HepG2 (cell line): Measurements from ENCODE around the gene EIF4EBP3. TPM values are rescaled to one million over a fixed set of nuclear protein-coding genes. Genes with fewer than 3 reads are reported as not detected.

Experiments
- ATAC-seq: fragments of 200-7000 bp; cut with Tn5 transposase; 3 replicates; pipeline ENCODE4 v1.9.1; 2020; ENCODE audit warnings: mild to moderate bottlenecking, moderate library complexity
- BruUV-seq: library from RNA; stranded (reverse); fragments of 400-500 nt; replicated peaks from 2 replicates; lab custom pipeline; 2021; lab: Mats Ljungman, UMichigan
- CTCF ChIA-PET: fragments of 300-600 bp; formaldehyde crosslinking; extraction: SDS; loops from one replicate; lab custom pipeline; 2021; ENCODE audit warnings: low total read pairs, inconsistent platforms, low intra/inter-chr PET ratio; lab: Yijun Ruan, JAX
- POLR2A ChIA-PET: fragments of 350-600 bp; sonication (Branson Sonifier 250); formaldehyde crosslinking; loops from one replicate; lab custom pipeline; 2020; ENCODE audit warnings: antibody characterized with exemption, inconsistent platforms; lab: Yijun Ruan, JAX
- DNase-seq: peaks from one replicate; pipeline ENCODE4 v3.0.0-alpha.2; 2015; ENCODE audit warnings: low spot score
- FAIRE-seq: peaks from 3 replicates; lab custom pipeline; 2011; peaks lifted over from hg19 to GRCh38; lab: Jason Lieb, UNC
- H2AFZ ChIP-seq: one replicate; pipeline ENCODE4 v1.6.1; 2011; ENCODE audit warnings: low read length, inconsistent platforms
- H3K27ac ChIP-seq: fragments of 300-600 bp; 3 replicates; pipeline ENCODE4 v1.8.0; 2011; ENCODE audit warnings: mixed run types, mild to moderate bottlenecking, mixed read lengths, low read length, inconsistent platforms; ENCODE audit not compliant: insufficient read depth; ENCODE audit errors: extremely low read length
- H3K27me3 ChIP-seq, 2 experiments: fragments of 200-600 bp in 1 of 2; 2 replicates in 1 of 2; 3 replicates in 1 of 2; pipeline versions ENCODE4 v1.6.0 to v1.8.0; 2011; ENCODE audit warnings: low read length in 2 of 2, mild to moderate bottlenecking in 2 of 2, moderate library complexity in 2 of 2, inconsistent platforms in 1 of 2; ENCODE audit not compliant: insufficient read depth in 2 of 2, control insufficient read depth in 1 of 2
- H3K36me3 ChIP-seq, 2 experiments: fragments of 200-600 bp in 1 of 2; replicated peaks in 1 of 2; 2 replicates in 1 of 2; 3 replicates in 1 of 2; pipeline versions ENCODE4 v1.5.1 to v1.8.0; 2011; ENCODE audit warnings: low read length in 2 of 2, inconsistent platforms in 1 of 2; ENCODE audit not compliant: insufficient read depth in 2 of 2, control insufficient read depth in 1 of 2
- H3K4me1 ChIP-seq: 2 replicates; pipeline ENCODE4 v1.5.1; 2012; ENCODE audit warnings: low read length, inconsistent platforms; ENCODE audit not compliant: insufficient read depth
- H3K4me2 ChIP-seq: 2 replicates; pipeline ENCODE4 v1.6.0; 2011; ENCODE audit warnings: low read depth, low read length, inconsistent platforms
- H3K4me3 ChIP-seq, 3 experiments: fragments of 200-600 bp in 1 of 3; sonication (generic), shearing (Covaris generic) in 1 of 3; replicated peaks in 1 of 3; 2 replicates each; pipeline ENCODE4 v1.5.1; 2011 to 2016; ENCODE audit warnings: low read length in 3 of 3, inconsistent platforms in 2 of 3, low read depth in 2 of 3, mild to moderate bottlenecking in 2 of 3, control low read depth in 1 of 3, mixed read lengths in 1 of 3; ENCODE audit not compliant: insufficient read depth in 1 of 3
- H3K79me2 ChIP-seq: one replicate; pipeline ENCODE4 v1.6.1; 2011; ENCODE audit warnings: low read length, inconsistent platforms; ENCODE audit not compliant: insufficient read depth
- H3K9ac ChIP-seq: 2 replicates; pipeline ENCODE4 v1.6.0; 2011; ENCODE audit warnings: mild to moderate bottlenecking, low read depth, low read length, inconsistent platforms; ENCODE audit not compliant: insufficient read depth
- H3K9me3 ChIP-seq: 2 replicates; pipeline ENCODE4 v1.5.1; 2012; ENCODE audit warnings: mild to moderate bottlenecking, low read length
- H4K20me1 ChIP-seq: 2 replicates; pipeline ENCODE4 v1.6.0; 2011; ENCODE audit warnings: inconsistent platforms, mild to moderate bottlenecking, low read length, moderate library complexity; ENCODE audit not compliant: insufficient read depth
- ARNTL ChIP-seq: sonication (generic); formaldehyde crosslinking; IDR thresholded peaks from 2 replicates; pipeline ENCODE4 v1.4.0; 2020; ENCODE audit warnings: mild to moderate bottlenecking, missing genetic modification reagents
- ELK4 ChIP-seq: sonication (generic); formaldehyde crosslinking; IDR thresholded peaks from 2 replicates; pipeline ENCODE4 v1.9.0; 2021; ENCODE audit warnings: missing genetic modification reagents, borderline replicate concordance
- HHEX ChIP-seq: IDR thresholded peaks from 2 replicates; pipeline ENCODE4 v1.6.1; 2016; ENCODE audit warnings: control low read depth
- HNRNPK ChIP-seq: fragments of 200-400 bp; formaldehyde crosslinking; IDR thresholded peaks from 2 replicates; pipeline ENCODE4 v1.6.1; 2018; ENCODE audit warnings: low read length, low read depth, moderate library complexity, mild to moderate bottlenecking; ENCODE audit not compliant: poor library complexity, severe bottlenecking
- IKZF5 ChIP-seq: IDR thresholded peaks from 2 replicates; pipeline ENCODE4 v1.6.1; 2018; ENCODE audit warnings: missing genetic modification reagents, mild to moderate bottlenecking, missing compliant biosample characterization
- IRF2 ChIP-seq: IDR thresholded peaks from 2 replicates; pipeline ENCODE4 v1.6.1; 2018; ENCODE audit warnings: missing genetic modification reagents, missing compliant biosample characterization
- KDM2A ChIP-seq: sonication (generic); formaldehyde crosslinking; IDR thresholded peaks from 2 replicates; pipeline ENCODE4 v1.4.0; 2020; ENCODE audit warnings: low read depth, missing genetic modification reagents, borderline replicate concordance
- KDM6A ChIP-seq: IDR thresholded peaks from 2 replicates; pipeline ENCODE4 v1.6.1; 2016; ENCODE audit warnings: low read depth
- NKX3-1 ChIP-seq: sonication (generic); formaldehyde crosslinking; IDR thresholded peaks from 2 replicates; pipeline ENCODE4 v1.5.0; 2020; ENCODE audit warnings: missing genetic modification reagents
- PAWR ChIP-seq: sonication (generic); formaldehyde crosslinking; IDR thresholded peaks from 2 replicates; pipeline ENCODE4 v1.4.0; 2020; ENCODE audit warnings: missing genetic modification reagents, mild to moderate bottlenecking, borderline replicate concordance
- PTBP1 ChIP-seq: fragments of 200-400 bp; formaldehyde crosslinking; IDR thresholded peaks from 2 replicates; pipeline ENCODE4 v1.6.1; 2018; ENCODE audit warnings: low read length, low read depth; ENCODE audit not compliant: poor library complexity, severe bottlenecking
- REL ChIP-seq: sonication (generic); formaldehyde crosslinking; conservative IDR thresholded peaks from 2 replicates; pipeline ENCODE4 v1.8.0; 2022; ENCODE audit warnings: mild to moderate bottlenecking, missing genetic modification reagents, moderate library complexity
- TFE3 ChIP-seq: IDR thresholded peaks from 2 replicates; pipeline ENCODE4 v1.6.1; 2016
- ZEB1 ChIP-seq: IDR thresholded peaks from 2 replicates; pipeline ENCODE4 v1.6.1; 2012; ENCODE audit warnings: mild to moderate bottlenecking, low read depth, inconsistent platforms; ENCODE audit not compliant: insufficient replicate concordance
- ZMAT3 ChIP-seq: sonication (generic); formaldehyde crosslinking; conservative IDR thresholded peaks from 2 replicates; pipeline ENCODE4 v1.7.0; 2021; ENCODE audit warnings: missing genetic modification reagents
- ZNF333 ChIP-seq: sonication (generic); formaldehyde crosslinking; IDR thresholded peaks from 2 replicates; pipeline ENCODE4 v1.4.0; 2020; ENCODE audit warnings: mild to moderate bottlenecking, missing genetic modification reagents, borderline replicate concordance
- ZNF350 ChIP-seq: sonication (generic); formaldehyde crosslinking; IDR thresholded peaks from 2 replicates; pipeline ENCODE4 v1.4.0; 2020; ENCODE audit warnings: mild to moderate bottlenecking, low read depth, missing genetic modification reagents, borderline replicate concordance
- ZNF792 ChIP-seq: IDR thresholded peaks from 2 replicates; pipeline ENCODE4 v1.6.1; 2016
- ZXDC ChIP-seq: sonication (generic); formaldehyde crosslinking; IDR thresholded peaks from 2 replicates; pipeline ENCODE4 v1.5.0; 2020; ENCODE audit warnings: mild to moderate bottlenecking, missing genetic modification reagents
- WGBS: methylation state at CpG from one replicate; pipeline ENCODE4 v1.1.6; 2017; ENCODE audit warnings: low lambda C conversion rate; 5-methylcytosine and 5-hydroxymethylcytosine counted together
- in situ Hi-C: cut with HindIII; loops from 2 replicates; pipeline ENCODE4 v1.10.0; 2017; ENCODE audit warnings: low pct_unique_long_range_greater_than_20kb; ENCODE audit not compliant: extremely low pct_ligation_motif_present
- intact Hi-C: fragments of 100-400 bp; cut with micrococcal nuclease; formaldehyde crosslinking; loops from one replicate; pipeline ENCODE4 v1.10.0; 2022; ENCODE audit not compliant: unreplicated experiment
- polyA plus RNA-seq, 8 experiments: library from polyadenylated mRNA; depleted of rRNA in 3 of 8; stranded (reverse) in 7 of 8; unstranded in 1 of 8; fragments of >200 nt; fragmentation: Illumina TruSeq in 4 of 8; extraction: Trizol in 4 of 8; gene quantifications; 2 replicates each; pipeline versions ENCODE4 v1.2.1 to v1.2.3, GENCODE V29; 2011 to 2016; ENCODE audit warnings: low read depth in 4 of 8, missing spikeins in 1 of 8, mixed read lengths in 1 of 8; ENCODE audit not compliant: insufficient read depth in 1 of 8
- total RNA-seq, 5 experiments: library from RNA; depleted of rRNA; stranded (reverse); fragments of >200 nt; fragmentation: Illumina TruSeq; extraction: Trizol; gene quantifications; 2 replicates each; pipeline ENCODE4 v1.2.3, GENCODE V29; 2016; ENCODE audit warnings: low read depth in 1 of 5

Gene EIF4EBP3
- total and polyA plus RNA-seq, 2 of the 13 experiments (the other 11 are each of a cell fraction or from before 2014, with no cell fraction given): 0.61 to 1.7 TPM

- 90% methylated on average over 9 of the region's 13 CpGs for WGBS
- ChIA-PET CTCF (no interaction called here), POLR2A (interaction anchor here (2.5 kb wide), 1 partner anchor 10 kb away, joined by 7 read pairs; the partner anchor contains the start of gene SRA1)
- Histone ChIP-seq H3K4me2 (no peak overlapping the region), H3K27me3 (peaks cover 0 to 5% of the 10 kb centered on the region in 2 experiments; a peak in 1 of 5 replicates), H3K4me1 (peaks cover 27% of the 10 kb centered on the region), H3K4me3 (no peak overlapping the region), H3K9ac (no peak overlapping the region), H3K27ac (no peak overlapping the region), H2AFZ (no peak overlapping the region), H3K36me3 (no peaks in the 10 kb centered on the region), H3K79me2 (no peaks in the 10 kb centered on the region), H3K9me3 (no peaks in the 10 kb centered on the region), H4K20me1 (no peaks in the 10 kb centered on the region)
- ATAC-seq (no peak), FAIRE-seq (no peak), DNase-seq (no peak)
- in situ Hi-C loops: loop anchor here (10.0 kb wide), 1 partner anchor 157 kb away; no protein-coding TSS in a partner anchor
- BruUV-seq: no TSS peak
- intact Hi-C loops: no loop called here
- TF ChIP-seq ZNF350 (CRISPR knock-in tag) (no peak), NKX3-1 (CRISPR knock-in tag) (no peak), ZNF792 (CRISPR knock-in tag) (no peak), ELK4 (CRISPR knock-in tag) (no peak), HHEX (CRISPR knock-in tag) (no peak), ZEB1 (no peak), KDM2A (no peak), KDM6A (CRISPR knock-in tag) (no peak), IRF2 (no peak), REL (CRISPR knock-in tag) (no peak), TFE3 (CRISPR knock-in tag) (no peak), PTBP1 (no peak), PAWR (no peak), IKZF5 (CRISPR knock-in tag) (no peak), ZMAT3 (CRISPR knock-in tag) (no peak), ARNTL (no peak), HNRNPK (no peak), ZNF333 (no peak), ZXDC (no peak)
These were observed 20.4 kb downstream of the EIF4EBP3 start for GRCh38 chr5:140567871-140568270.
